HG03139 (cell line): ENCODE measurements around the gene ASS1.

Source experiments
- ATAC-seq: cut with Tn5 transposase; IDR thresholded peaks from one replicate; pipeline ENCODE4 v1.9.1; 2021; ENCODE audit not compliant: unreplicated experiment

The ASS1 gene

GRCh38 chr9:130526854-130527650 is 82.3 kb downstream of the ASS1 start:
- no peak for ATAC-seq

- no peak for ATAC-seq
These were observed 83.0 kb downstream of the ASS1 start for GRCh38 chr9:130527651-130528310.

GRCh38 chr9:130528674-130529073 is 83.9 kb downstream of the ASS1 start:
- ATAC-seq: no peak

- ATAC-seq: no peak
These were observed 86.2 kb downstream of the ASS1 start for GRCh38 chr9:130530938-130531337.

GRCh38 chr9:130531670-130532069 is 86.9 kb downstream of the ASS1 start:
- no peak for ATAC-seq

- no peak for ATAC-seq
These were observed 87.8 kb downstream of the ASS1 start for GRCh38 chr9:130532426-130533080.

GRCh38 chr9:130535818-130536521 is 91.2 kb downstream of the ASS1 start:
- ATAC-seq: no peak

- no peak for ATAC-seq
These were observed 91.9 kb downstream of the ASS1 start for GRCh38 chr9:130536701-130537107.

GRCh38 chr9:130537346-130538050 is 92.7 kb downstream of the ASS1 start:
- no peak for ATAC-seq

GRCh38 chr9:130539420-130540223 is 94.9 kb downstream of the ASS1 start:
- ATAC-seq: no peak

GRCh38 chr9:130541533-130541932 is 96.8 kb downstream of the ASS1 start:
- ATAC-seq: no peak

- ATAC-seq: no peak
These were observed 97.3 kb downstream of the ASS1 start for GRCh38 chr9:130542038-130542437.

- ATAC-seq: no peak
These were observed 97.9 kb downstream of the ASS1 start for GRCh38 chr9:130542457-130543228.

- ATAC-seq: no peak
These were observed 98.6 kb downstream of the ASS1 start for GRCh38 chr9:130543368-130543767.

GRCh38 chr9:130543859-130544258 is 99.1 kb downstream of the ASS1 start:
- no peak for ATAC-seq

- no peak for ATAC-seq
These were observed 99.6 kb downstream of the ASS1 start for GRCh38 chr9:130544364-130544763.

GRCh38 chr9:130548103-130548502 is 103.3 kb downstream of the ASS1 start:
- no peak for ATAC-seq

GRCh38 chr9:130549093-130549735 is 104.5 kb downstream of the ASS1 start:
- ATAC-seq: no peak
